K562 treated with DMSO at 1 percent for 4 hours (cell line): ENCODE measurements around the gene PTPRR. TPM values are rescaled to one million over a fixed set of nuclear protein-coding genes. Genes with fewer than 3 reads are reported as not detected.

ENCODE experiments used
- total RNA-seq: library from RNA; unstranded; fragments of 300-600 nt; gene quantifications from 2 replicates; pipeline ENCODE4 v1.2.3, GENCODE V29; 2022; ENCODE audit not compliant: insufficient read depth

The PTPRR gene, protein sequence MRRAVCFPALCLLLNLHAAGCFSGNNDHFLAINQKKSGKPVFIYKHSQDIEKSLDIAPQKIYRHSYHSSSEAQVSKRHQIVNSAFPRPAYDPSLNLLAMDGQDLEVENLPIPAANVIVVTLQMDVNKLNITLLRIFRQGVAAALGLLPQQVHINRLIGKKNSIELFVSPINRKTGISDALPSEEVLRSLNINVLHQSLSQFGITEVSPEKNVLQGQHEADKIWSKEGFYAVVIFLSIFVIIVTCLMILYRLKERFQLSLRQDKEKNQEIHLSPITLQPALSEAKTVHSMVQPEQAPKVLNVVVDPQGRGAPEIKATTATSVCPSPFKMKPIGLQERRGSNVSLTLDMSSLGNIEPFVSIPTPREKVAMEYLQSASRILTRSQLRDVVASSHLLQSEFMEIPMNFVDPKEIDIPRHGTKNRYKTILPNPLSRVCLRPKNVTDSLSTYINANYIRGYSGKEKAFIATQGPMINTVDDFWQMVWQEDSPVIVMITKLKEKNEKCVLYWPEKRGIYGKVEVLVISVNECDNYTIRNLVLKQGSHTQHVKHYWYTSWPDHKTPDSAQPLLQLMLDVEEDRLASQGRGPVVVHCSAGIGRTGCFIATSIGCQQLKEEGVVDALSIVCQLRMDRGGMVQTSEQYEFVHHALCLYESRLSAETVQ
- total RNA-seq = 2.7 and 7.0 TPM in 2 replicates

DNA sequence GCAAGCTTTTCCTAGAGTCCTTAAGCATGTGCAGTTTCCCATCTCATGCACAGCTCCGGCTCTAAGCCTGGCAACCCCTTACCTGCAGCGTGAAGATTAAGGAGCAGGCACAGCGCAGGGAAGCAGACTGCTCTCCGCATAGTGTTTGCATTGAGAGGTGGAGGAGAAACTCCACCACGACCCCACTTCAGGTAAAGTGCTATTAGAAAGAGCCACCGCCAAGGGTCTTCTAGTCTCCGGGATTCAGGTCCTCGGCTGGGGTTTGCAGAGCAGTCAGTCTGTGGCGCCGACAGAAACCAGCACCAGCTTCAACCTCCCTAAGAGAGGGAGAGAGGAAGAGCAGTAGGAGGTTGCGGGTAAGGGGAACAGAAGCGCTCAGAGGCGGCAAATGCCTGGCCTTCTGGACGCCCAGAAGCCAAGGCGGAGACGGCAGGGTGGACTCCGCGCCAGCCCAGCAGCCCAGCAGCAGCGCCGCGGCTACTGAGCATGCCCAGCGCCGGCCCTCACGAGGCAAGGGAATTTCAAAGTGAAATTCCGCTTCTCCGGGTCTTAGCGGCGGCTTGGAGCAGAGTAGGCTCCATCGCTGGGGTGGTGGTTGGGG is at the start of gene PTPRR:
PTPRR (minus strand) TSS at position 488 of the 601 bp plus-strand sequence; CDS start at position 140, 348 bp downstream.

DNA sequence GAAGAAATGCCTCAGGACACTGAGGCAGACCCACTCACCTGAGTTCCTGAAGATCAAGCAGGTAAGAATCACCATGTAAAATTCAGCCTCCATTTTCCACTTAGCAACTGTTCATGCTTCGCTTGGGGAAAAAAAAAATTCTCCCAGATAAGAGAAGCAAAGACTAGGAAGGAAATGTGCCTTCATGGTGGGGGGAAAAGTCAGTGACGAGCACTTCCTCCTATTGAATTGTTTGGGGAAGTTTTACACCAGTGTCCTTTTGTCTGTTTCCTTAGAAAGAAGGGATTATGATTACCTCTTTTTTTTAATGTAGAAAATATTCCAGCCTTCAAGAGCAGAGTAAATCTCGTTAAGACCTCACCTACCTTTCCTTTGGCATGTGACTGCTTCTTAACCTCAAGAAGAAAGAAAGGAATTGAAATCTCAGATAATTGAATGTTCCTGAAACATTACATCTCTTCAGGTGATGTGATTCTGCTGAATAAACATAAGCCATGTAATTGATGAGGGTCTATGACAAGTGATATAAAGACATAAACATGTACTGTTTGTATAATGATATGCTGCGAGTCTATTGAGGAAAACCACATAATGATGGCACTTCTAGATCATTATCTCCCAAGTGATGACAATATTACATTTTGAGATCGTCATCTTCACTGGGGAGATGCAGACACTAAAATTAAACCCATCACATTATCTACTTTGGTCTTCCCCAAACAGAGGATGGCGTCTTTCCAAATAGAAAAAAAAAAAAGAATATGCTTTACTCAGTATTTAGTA is 283.0 kb downstream of the PTPRR start, which contains the start of gene PTPRB:
PTPRB (minus strand) TSS at position 127 of the 783 bp plus-strand sequence; CDS start at position 93, 34 bp downstream.

Other genes with a start within 250 kb of the PTPRR start
- gene TSPAN8, start 237.3 kb upstream of the PTPRR start, total RNA-seq = not detected in 2 replicates